ENCODE results near the gene KDM5A. TPM values are rescaled to one million over a fixed set of nuclear protein-coding genes. Genes with fewer than 3 reads are reported as not detected.

The KDM5A gene
- total RNA-seq, 1 donor from 2014 or later, result 45.7 TPM

GRCh38 chr12:402029-402389 is 12.9 kb upstream of the KDM5A start:
- DNase-seq (ENCODE audit: extremely low spot score in 2 of 2), result no peak
- Histone ChIP-seq H3K4me3 (peak overlapping the region; percentile 65 to 75), H3K27me3 (no peaks in the 10 kb centered on the region), H3K9me3 (no peaks in the 10 kb centered on the region), H3K4me1 (peaks cover 17% of the 10 kb centered on the region), H3K27ac (peak overlapping the region; percentile 71), H3K36me3 (no peaks in the 10 kb centered on the region)
- intact Hi-C loops (cut with DNase I), result no loop called here
- TF ChIP-seq POLR2A (IDR thresholded peaks at IDR 0.05), result no peak
- TF ChIP-seq POLR2AphosphoS5 (IDR thresholded peaks at IDR 0.05; ENCODE audit: insufficient read depth in 1 of 2, low read depth in 1 of 2), result no peak
- TF ChIP-seq CTCF (IDR thresholded peaks at IDR 0.05), result no peak

- TF ChIP-seq POLR2A (IDR thresholded peaks at IDR 0.05) (no peak), CTCF (IDR thresholded peaks at IDR 0.05) (peak in 1 of 3 experiments; percentile 44), POLR2AphosphoS5 (IDR thresholded peaks at IDR 0.05; ENCODE audit: insufficient read depth in 1 of 2, low read depth in 1 of 2) (peak; percentile 74 to 96)
- Histone ChIP-seq H3K27me3 (no peaks in the 10 kb centered on the region), H3K27ac (peak within 1 kb of the TSS; percentile 71), H3K4me1 (peaks cover 17% of the 10 kb centered on the region), H3K4me3 (peak within 1 kb of the TSS; percentile 65 to 75), H3K9me3 (no peaks in the 10 kb centered on the region), H3K36me3 (no peaks in the 10 kb centered on the region)
- DNase-seq (ENCODE audit: extremely low spot score in 2 of 2), result peak in 1 of 2 donors; percentile 97
- intact Hi-C loops (cut with DNase I), result no loop called here
These were observed 12.3 kb upstream of the KDM5A start, which contains the start of gene CCDC77 for GRCh38 chr12:401235-402028. Gene CCDC77, plus strand, starts transcription at chr12:401644. Its CDS starts 7,740 bp downstream, at chr12:409384.

DNA sequence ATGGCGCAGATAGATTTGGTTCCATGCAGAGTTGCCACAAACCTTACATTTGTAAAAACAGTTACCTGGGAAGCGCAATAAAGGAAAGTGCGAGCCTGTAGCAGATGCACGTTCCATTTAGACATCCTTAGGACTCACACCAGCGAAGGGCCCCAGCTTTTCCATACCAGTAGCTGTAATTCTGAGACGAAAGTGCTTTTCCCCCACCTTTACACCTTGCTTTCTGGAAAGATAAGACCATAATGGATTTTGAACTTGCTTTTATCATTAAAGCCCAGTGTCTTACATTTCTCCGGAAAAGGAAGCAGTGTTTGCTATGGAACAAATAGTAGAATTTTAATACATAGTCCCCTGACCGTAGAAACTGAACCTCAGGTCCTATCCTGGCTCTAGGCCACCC is 11.7 kb upstream of the KDM5A start:
- Histone ChIP-seq H3K4me1 (peaks cover 17% of the 10 kb centered on the region), H3K27me3 (no peaks in the 10 kb centered on the region), H3K9me3 (no peaks in the 10 kb centered on the region), H3K27ac (peak overlapping the region; percentile 24), H3K36me3 (no peaks in the 10 kb centered on the region), H3K4me3 (peak overlapping the region; percentile 65 to 75)
- intact Hi-C loops (cut with DNase I), result no loop called here
- TF ChIP-seq POLR2A (IDR thresholded peaks at IDR 0.05) (no peak), CTCF (IDR thresholded peaks at IDR 0.05) (no peak), POLR2AphosphoS5 (IDR thresholded peaks at IDR 0.05; ENCODE audit: insufficient read depth in 1 of 2, low read depth in 1 of 2) (no peak)
- DNase-seq (ENCODE audit: extremely low spot score in 2 of 2), result no peak

DNA sequence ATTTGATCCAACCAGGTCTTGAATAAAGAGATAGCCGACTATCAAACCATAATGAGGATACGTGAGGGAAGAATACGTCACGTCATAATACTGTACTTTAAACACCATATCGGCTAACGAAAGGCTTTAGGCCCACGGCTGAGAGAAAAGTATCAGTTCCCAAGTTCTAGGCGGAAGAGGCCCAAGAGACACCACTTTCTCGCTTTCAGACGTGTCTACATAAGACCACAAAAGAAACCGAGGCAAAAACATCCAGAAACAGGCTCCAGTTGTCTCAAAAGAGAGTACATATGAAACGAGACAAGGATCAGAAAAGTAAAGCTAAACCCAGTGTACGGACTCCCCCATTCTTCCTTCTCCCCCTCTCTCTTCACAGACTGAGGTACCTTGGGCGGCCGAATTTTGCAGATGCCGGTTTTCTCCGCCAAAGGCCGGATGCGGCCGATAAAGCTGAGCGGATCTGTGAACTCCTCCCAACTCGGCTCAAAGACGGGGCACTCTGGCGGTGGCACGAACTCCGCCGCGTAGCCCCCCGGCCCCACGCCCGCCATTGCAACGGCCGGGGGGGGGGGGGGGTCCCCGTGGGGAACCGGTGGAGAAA is 479 bp downstream of the KDM5A start:
- peaks cover 0 to 12% of the 10 kb centered on the region in 2 donors for H3K36me3 ChIP-seq
- intact Hi-C loops (cut with DNase I), result no loop called here
- peak overlapping the region; percentile 54 to 95 for H3K4me3 ChIP-seq
- no peak for DNase-seq (ENCODE audit: extremely low spot score in 2 of 2)
- H3K27ac ChIP-seq, result peak overlapping the region; percentile 90
- H3K4me1 ChIP-seq, result peaks cover 41% of the 10 kb centered on the region
- TF ChIP-seq POLR2AphosphoS5 (IDR thresholded peaks at IDR 0.05; ENCODE audit: insufficient read depth in 1 of 2, low read depth in 1 of 2) (no peak), CTCF (IDR thresholded peaks at IDR 0.05) (no peak), POLR2A (IDR thresholded peaks at IDR 0.05) (no peak)
- H3K9me3 ChIP-seq, result no peaks in the 10 kb centered on the region
- no peaks in the 10 kb centered on the region for H3K27me3 ChIP-seq

- peak overlapping the region; percentile 54 to 95 for H3K4me3 ChIP-seq
- H3K27ac ChIP-seq, result peak overlapping the region; percentile 90
- H3K36me3 ChIP-seq, result peaks cover 0 to 19% of the 10 kb centered on the region in 2 donors
- no peak for TF ChIP-seq POLR2A (IDR thresholded peaks at IDR 0.05)
- TF ChIP-seq POLR2AphosphoS5 (IDR thresholded peaks at IDR 0.05; ENCODE audit: insufficient read depth in 1 of 2, low read depth in 1 of 2), result no peak
- TF ChIP-seq CTCF (IDR thresholded peaks at IDR 0.05), result no peak
- H3K9me3 ChIP-seq, result no peaks in the 10 kb centered on the region
- no peak for DNase-seq (ENCODE audit: extremely low spot score in 2 of 2)
- H3K27me3 ChIP-seq, result no peaks in the 10 kb centered on the region
- peaks cover 41% of the 10 kb centered on the region for H3K4me1 ChIP-seq
- intact Hi-C loops (cut with DNase I), result no loop called here
These were observed 1.1 kb downstream of the KDM5A start for GRCh38 chr12:388012-388411.

Measured in vagina (tissue), 2 donors.